Measurements from ENCODE around the gene TPO.
"Not testable (repeated sequence)": the region's sequence is repeated elsewhere in the genome, so short reads cannot be mapped to it uniquely, and the experiment has no call there.

Gene TPO

GRCh38 chr2:1406434-1406833, 6.8 kb upstream of the TPO start:
- no peak for DNase-seq

GRCh38 chr2:1407950-1408675, 5.2 kb upstream of the TPO start:
- no peak for DNase-seq

- DNase-seq, result no peak
These were observed 858 bp downstream of the TPO start for GRCh38 chr2:1414121-1414520.

- DNase-seq, result not testable (repeated sequence)
These were observed 1.6 kb downstream of the TPO start for GRCh38 chr2:1414901-1415300.

- no peak for DNase-seq
These were observed 2.2 kb downstream of the TPO start for GRCh38 chr2:1415501-1415900.

- DNase-seq, result no peak
These were observed 5.3 kb downstream of the TPO start for GRCh38 chr2:1418566-1418965.

GRCh38 chr2:1420746-1421480, 7.7 kb downstream of the TPO start:
- DNase-seq, result no peak

- DNase-seq, result no peak
These were observed 8.5 kb downstream of the TPO start for GRCh38 chr2:1421731-1422130.

GRCh38 chr2:1422131-1422530, 8.9 kb downstream of the TPO start:
- no peak for DNase-seq

- no peak for DNase-seq
These were observed 9.5 kb downstream of the TPO start for GRCh38 chr2:1422716-1423285.

GRCh38 chr2:1427086-1427485, 13.8 kb downstream of the TPO start:
- DNase-seq, result no peak

- no peak for DNase-seq
These were observed 16.6 kb downstream of the TPO start for GRCh38 chr2:1429895-1430294.

- DNase-seq, result no peak
These were observed 17.2 kb downstream of the TPO start for GRCh38 chr2:1430491-1430890.

- DNase-seq, result no peak
These were observed 18.7 kb downstream of the TPO start for GRCh38 chr2:1431886-1432400.

GRCh38 chr2:1432726-1433125, 19.5 kb downstream of the TPO start:
- no peak for DNase-seq

GRCh38 chr2:1436369-1436768, 23.1 kb downstream of the TPO start:
- no peak for DNase-seq

GRCh38 chr2:1437101-1437500, 23.8 kb downstream of the TPO start:
- DNase-seq, result no peak

GRCh38 chr2:1437537-1437936, 24.3 kb downstream of the TPO start:
- no peak for DNase-seq

- no peak for DNase-seq
These were observed 25.7 kb downstream of the TPO start for GRCh38 chr2:1438972-1439371.

GRCh38 chr2:1440581-1440980, 27.3 kb downstream of the TPO start:
- DNase-seq, result no peak

- no peak for DNase-seq
These were observed 33.0 kb downstream of the TPO start for GRCh38 chr2:1446301-1446700.

- DNase-seq, result no peak
These were observed 34.7 kb downstream of the TPO start for GRCh38 chr2:1448009-1448408.

- no peak for DNase-seq
These were observed 37.7 kb downstream of the TPO start for GRCh38 chr2:1450915-1451314.

- DNase-seq, result no peak
These were observed 38.2 kb downstream of the TPO start for GRCh38 chr2:1451422-1451821.
